AG04450 (cell line): ENCODE measurements around the gene PANK3. TPM values are rescaled to one million over a fixed set of nuclear protein-coding genes. Genes with fewer than 3 reads are reported as not detected.

Experiments
- CTCF ChIA-PET: fragments of 300-600, 350-600 bp; formaldehyde crosslinking; extraction: SDS; loops from one replicate; lab custom pipeline; 2022; ENCODE audit warnings: antibody characterized with exemption, inconsistent platforms; lab: Charles Lee
- POLR2A ChIA-PET: fragments of 350-600 bp; formaldehyde crosslinking; extraction: SDS; loops from one replicate; lab custom pipeline; 2021; ENCODE audit warnings: antibody characterized with exemption, inconsistent platforms; lab: Yijun Ruan, JAX
- DNase-seq: peaks from one replicate; pipeline ENCODE4 v3.0.0-alpha.2; 2011; ENCODE audit warnings: low read depth, low spot score
- H3K27ac ChIP-seq: one replicate; pipeline ENCODE4 v1.5.1; 2012; ENCODE audit warnings: low read depth, low read length, control low read depth
- H3K27me3 ChIP-seq: one replicate; pipeline ENCODE4 v1.6.0; 2012; ENCODE audit warnings: low read length; ENCODE audit not compliant: control insufficient read depth, insufficient read depth
- H3K4me3 ChIP-seq: 2 replicates; pipeline ENCODE4 v1.5.1; 2011; ENCODE audit warnings: mild to moderate bottlenecking, low read depth, low read length, control low read depth
- H3K9me3 ChIP-seq: 2 replicates; pipeline ENCODE4 v1.5.1; 2012; ENCODE audit warnings: low read length; ENCODE audit not compliant: control insufficient read depth, insufficient read depth
- polyA plus RNA-seq: library from polyadenylated mRNA; depleted of rRNA; stranded (reverse); fragments of >200 nt; gene quantifications from 2 replicates; pipeline ENCODE4 v1.2.3, GENCODE V29; 2011
- TF ChIP-seq, protein P1 (sequence below): IDR thresholded peaks from 2 replicates; pipeline ENCODE4 v1.5.1; 2011; ENCODE audit warnings: low read depth, low read length, control low read depth, inconsistent platforms

The PANK3 gene
- polyA plus RNA-seq, 1 experiment = 20.2 TPM

DNA sequence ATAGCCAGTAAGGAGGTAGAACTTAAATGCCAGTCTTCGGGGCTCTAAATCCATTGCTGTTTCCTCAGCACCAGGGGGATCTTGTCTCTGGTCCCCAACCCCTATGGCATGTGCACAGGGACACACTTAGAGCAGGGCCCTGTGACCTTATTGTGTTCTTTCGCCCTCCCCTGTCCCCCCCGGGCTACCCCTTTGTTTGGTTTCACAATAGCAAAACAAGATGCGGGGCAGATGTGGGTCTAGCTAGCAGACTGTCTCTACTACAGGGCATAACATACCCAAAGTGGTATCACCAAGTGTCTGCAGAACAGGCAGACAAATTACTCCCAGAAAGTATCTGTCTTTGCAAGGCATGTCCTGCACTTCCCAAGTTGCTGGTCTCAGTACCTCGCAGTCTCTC lies 48.0 kb downstream of the PANK3 start:
- H3K9me3 ChIP-seq = peaks cover 10% of the 10 kb centered on the region
- CTCF ChIA-PET = no interaction called here
- TF ChIP-seq, protein P1, sequence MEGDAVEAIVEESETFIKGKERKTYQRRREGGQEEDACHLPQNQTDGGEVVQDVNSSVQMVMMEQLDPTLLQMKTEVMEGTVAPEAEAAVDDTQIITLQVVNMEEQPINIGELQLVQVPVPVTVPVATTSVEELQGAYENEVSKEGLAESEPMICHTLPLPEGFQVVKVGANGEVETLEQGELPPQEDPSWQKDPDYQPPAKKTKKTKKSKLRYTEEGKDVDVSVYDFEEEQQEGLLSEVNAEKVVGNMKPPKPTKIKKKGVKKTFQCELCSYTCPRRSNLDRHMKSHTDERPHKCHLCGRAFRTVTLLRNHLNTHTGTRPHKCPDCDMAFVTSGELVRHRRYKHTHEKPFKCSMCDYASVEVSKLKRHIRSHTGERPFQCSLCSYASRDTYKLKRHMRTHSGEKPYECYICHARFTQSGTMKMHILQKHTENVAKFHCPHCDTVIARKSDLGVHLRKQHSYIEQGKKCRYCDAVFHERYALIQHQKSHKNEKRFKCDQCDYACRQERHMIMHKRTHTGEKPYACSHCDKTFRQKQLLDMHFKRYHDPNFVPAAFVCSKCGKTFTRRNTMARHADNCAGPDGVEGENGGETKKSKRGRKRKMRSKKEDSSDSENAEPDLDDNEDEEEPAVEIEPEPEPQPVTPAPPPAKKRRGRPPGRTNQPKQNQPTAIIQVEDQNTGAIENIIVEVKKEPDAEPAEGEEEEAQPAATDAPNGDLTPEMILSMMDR = no peak
- no peak overlapping the region for H3K4me3 ChIP-seq
- peaks cover 24% of the 10 kb centered on the region for H3K27me3 ChIP-seq
- no peak overlapping the region for H3K27ac ChIP-seq
- DNase-seq = no peak
- POLR2A ChIA-PET = no interaction called here

DNA sequence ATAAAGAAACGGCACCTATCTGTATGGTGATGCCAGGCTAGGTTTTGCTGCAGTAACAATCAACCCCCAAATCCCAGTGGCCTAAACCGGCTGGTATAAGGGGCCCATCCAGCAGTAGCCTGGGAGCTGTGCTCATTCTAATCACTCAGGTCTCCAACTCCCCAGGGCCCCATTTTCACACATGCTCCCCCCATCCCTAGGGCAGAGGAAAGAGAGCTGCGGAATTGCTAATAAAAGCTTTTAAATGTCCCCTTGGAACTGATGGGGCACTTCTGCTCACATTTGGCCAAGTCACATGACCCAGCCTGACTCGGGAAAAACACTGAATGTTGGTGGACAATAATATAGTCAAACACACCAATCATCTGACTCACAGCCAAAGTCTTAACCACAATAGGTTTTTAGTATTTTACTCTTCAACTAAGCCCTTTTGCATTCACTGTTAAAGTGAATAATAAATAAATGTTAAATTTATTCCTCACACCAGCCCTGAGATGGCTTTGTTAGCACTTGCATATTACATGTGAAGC lies 48.5 kb downstream of the PANK3 start:
- H3K9me3 ChIP-seq = peaks cover 10% of the 10 kb centered on the region
- H3K27ac ChIP-seq = no peak overlapping the region
- ChIA-PET POLR2A (no interaction called here), CTCF (no interaction called here)
- H3K27me3 ChIP-seq = peaks cover 24% of the 10 kb centered on the region
- H3K4me3 ChIP-seq = no peak overlapping the region
- TF ChIP-seq, protein P1 = no peak
- no peak for DNase-seq

DNA sequence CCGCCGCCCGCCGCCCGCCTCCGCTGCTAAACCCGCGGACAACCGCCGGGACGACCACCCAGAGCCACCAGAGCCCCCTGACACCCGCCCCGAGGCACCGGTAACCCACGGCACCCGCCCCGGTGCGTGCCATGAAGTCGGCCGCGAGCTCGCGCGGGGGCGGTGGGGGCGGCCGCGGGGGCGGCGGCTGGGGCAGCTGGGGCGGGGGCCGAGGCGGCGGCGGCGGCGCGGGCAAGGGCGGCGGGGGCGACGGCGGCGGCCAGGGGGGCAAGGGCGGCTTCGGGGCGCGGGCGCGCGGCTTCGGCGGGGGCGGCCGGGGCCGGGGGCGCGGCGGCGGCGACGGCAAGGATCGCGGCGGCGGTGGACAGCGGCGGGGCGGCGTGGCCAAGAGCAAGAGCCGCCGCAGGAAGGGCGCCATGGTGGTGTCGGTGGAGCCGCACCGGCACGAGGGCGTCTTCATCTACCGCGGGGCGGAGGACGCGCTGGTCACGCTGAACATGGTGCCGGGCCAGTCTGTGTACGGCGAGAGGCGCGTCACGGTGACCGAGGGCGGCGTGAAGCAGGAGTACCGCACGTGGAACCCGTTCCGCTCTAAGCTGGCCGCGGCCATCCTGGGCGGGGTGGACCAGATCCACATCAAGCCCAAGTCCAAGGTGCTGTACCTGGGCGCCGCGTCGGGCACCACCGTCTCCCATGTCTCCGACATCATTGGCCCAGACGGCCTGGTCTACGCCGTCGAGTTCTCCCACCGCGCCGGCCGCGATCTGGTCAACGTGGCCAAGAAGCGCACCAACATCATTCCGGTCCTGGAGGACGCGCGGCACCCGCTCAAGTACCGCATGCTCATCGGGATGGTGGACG lies 49.6 kb downstream of the PANK3 start:
- peaks cover 24% of the 10 kb centered on the region for H3K27me3 ChIP-seq
- DNase-seq = no peak
- H3K27ac ChIP-seq = no peak overlapping the region
- CTCF ChIA-PET = no interaction called here
- peaks cover 10% of the 10 kb centered on the region for H3K9me3 ChIP-seq
- POLR2A ChIA-PET = no interaction called here
- peak overlapping the region; percentile 50 for H3K4me3 ChIP-seq
- TF ChIP-seq, protein P1 = no peak

DNA sequence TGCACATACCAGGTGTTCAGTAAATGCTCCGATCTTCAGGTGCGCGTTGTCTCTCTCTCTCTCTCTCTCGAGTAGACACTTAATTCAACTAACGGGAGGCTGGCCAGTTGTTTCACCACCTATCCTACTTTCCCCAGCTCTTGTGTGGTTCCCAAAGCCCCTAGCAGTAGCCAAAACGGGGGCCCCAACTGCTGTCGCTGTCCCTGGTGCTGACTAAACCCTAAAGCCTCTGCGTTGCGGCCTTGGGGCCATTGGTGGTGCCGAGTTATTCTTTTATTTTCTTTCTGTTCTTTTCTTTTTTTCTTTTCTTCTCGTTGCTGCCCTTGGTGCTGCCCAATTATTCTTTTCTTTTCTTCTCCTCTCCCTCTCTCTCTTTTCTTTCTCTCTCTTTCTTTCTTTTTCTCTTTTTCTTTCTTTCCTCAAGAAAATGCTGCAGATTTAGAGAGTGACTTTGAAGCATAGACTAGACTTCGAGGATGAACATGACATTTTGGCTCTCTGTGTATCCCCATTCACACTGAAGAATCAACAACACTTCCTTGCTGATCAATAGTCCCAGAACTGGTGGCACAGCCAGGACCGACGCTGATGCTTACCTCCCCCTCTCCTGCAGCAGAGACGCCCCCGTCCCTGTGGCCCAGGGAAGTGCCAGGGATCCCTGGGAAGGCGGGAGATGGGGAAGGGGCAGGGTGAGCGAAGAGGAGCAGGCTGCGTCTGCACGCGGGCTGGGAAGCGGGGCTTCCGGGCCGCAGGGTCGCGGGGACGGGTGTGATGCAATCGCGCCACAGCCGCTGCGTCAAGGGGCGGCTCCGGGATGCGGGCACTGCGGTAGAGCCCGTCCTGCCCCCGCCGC lies 50.4 kb downstream of the PANK3 start, which contains the start of gene FBLL1:
FBLL1 (plus strand) TSS at position 785 of the 853 bp plus-strand sequence. CDS start 200 bp downstream, outside the sequence.
- Histone ChIP-seq H3K27ac (no peak within 1 kb of the TSS), H3K27me3 (peaks cover 24% of the 10 kb centered on the region), H3K9me3 (peaks cover 10% of the 10 kb centered on the region), H3K4me3 (peak within 1 kb of the TSS; percentile 50)
- TF ChIP-seq, protein P1 = no peak
- POLR2A ChIA-PET = no interaction called here
- CTCF ChIA-PET = no interaction called here
- DNase-seq = no peak
